GM19455 (cell line): ENCODE measurements around the gene RAP1A.
"Not testable (repeated sequence)": the region's sequence is repeated elsewhere in the genome, so short reads cannot be mapped to it uniquely, and the experiment has no call there.

ENCODE experiments used
- ATAC-seq: cut with Tn5 transposase; IDR thresholded peaks from one replicate; pipeline ENCODE4 v1.9.1; 2021; ENCODE audit not compliant: unreplicated experiment

The RAP1A gene

DNA sequence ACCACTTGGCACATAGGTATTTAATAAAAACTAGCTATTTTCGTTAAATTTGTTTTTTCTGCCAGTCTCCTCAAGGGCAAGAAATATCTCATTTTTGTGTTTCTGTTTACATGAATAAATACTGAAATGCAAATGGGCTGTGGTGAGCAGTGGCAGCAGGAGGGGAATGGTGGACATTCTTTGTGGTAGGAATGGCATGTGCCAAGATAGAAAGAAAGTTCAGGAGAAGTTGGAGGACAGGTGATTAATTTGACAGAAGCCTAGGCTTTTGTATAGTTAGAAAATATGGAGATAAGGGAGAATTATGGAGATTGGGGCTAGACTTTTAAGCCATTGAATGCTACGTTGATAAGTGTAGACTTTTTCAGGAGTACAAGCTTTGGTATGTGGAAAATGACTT is 8.6 kb downstream of the RAP1A start:
- no peak for ATAC-seq

DNA sequence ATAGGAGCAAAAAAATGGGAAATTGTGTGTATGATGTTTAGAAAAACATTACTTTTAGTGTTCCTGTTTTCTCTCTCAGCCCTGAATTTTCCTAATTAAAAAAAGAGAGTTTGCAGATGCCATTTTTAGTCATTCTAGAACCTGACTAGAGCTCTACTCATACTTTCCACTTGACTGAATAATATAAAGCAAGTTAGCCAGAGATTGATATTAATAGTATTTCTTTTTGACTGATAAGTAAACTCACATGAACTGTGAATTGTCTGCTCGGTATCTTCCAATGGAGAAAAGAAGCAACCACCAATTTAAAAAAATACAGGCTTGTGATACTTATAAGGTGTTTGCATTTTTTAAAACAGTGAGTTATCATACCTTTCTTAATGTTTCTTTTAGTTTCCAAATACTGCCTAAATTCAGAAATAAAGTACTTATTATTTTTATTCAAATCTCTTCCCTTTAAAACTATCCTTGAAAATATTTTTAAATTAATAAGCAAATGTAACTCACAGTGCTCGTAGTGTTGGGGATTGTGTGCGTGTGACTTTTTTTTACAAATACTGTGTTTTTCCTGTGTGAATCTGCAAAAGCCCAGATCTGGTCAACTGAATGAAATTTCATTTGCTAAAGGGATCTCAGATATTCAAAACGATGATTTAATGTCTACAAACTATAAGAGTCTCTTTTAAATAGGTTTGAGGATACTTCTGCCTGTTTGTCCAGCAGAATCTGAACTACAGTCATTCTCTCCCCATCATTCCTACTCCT is 9.8 kb downstream of the RAP1A start:
- no peak for ATAC-seq

DNA sequence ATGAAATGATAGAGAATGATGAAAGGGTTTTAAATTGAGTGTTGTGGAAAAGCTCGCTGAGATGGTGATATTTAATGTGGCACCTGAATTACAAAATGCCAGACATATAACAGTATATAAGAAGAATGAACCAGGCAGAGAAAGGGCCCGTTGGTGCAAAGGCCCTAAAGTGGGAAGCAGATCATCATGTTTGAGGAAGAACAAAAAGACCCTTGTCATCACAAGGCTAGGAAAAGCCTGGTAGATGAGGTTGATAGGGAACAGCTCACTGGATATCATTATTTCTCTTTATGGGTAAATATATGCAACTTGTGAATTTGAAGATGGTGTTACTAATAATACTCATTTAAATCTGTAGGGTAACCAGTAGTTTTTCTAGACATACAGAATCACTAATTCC is 11.0 kb downstream of the RAP1A start:
- no peak for ATAC-seq

DNA sequence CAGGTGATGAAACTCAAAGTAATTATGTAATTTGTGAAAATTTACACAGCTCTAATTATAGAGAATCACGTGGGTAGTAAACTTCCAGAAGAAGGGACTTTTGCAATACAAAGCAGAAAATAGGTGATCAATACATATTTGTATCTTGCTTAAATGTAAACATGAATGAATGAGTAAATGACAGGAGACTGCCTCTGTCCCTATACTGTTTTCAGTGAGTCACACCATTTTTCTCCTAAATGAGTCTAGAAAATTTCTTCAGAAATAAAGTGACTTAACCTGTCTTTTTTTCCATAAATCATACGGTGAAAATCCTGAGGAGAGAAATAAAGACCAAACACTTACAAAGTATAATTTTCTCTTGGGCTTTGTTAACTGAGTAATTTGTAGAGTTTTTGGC is 11.9 kb downstream of the RAP1A start:
- ATAC-seq, result no peak

DNA sequence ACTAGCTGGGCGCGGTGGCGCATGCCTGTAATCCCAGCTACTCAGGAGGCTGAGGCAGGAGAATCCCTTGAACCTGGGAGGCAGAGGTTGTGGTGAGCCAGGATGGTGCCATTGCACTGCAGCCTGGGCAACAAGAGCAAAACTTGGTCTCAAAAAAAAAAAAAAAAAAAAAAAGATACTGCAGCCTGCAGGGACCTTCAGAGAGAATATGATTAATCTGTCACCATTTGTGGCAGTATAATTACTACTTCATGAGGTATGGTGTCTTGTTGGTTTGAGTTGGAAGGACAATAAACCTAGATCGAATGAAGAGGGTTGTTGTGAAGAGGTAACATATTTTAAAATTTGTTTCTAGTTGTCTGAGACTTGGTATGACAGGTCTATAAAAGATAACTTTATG is 13.2 kb downstream of the RAP1A start:
- ATAC-seq, result not testable (repeated sequence)

DNA sequence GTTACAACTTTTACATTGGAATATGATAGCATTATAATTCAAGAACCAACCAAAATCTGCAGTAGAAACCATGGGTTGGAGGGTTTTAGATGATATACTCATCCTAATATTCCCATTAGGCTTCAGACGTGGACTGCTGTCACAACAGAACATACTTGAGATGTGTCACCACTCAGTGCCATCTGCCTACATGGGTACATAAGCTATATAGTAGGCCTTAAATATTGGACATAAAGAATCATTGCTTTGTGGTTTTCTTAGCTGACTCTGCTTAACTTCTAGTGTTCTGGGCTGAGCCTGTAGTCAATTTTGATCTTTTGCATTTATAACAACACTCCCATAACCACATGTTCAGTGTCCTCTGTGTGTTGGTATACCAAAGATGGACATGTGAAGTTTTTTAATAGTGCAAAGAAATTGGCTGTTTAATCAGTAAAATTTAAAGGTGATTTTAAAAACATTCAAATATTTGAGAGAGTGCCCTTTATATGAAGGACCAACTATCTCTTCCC is 14.2 kb downstream of the RAP1A start:
- no peak for ATAC-seq

DNA sequence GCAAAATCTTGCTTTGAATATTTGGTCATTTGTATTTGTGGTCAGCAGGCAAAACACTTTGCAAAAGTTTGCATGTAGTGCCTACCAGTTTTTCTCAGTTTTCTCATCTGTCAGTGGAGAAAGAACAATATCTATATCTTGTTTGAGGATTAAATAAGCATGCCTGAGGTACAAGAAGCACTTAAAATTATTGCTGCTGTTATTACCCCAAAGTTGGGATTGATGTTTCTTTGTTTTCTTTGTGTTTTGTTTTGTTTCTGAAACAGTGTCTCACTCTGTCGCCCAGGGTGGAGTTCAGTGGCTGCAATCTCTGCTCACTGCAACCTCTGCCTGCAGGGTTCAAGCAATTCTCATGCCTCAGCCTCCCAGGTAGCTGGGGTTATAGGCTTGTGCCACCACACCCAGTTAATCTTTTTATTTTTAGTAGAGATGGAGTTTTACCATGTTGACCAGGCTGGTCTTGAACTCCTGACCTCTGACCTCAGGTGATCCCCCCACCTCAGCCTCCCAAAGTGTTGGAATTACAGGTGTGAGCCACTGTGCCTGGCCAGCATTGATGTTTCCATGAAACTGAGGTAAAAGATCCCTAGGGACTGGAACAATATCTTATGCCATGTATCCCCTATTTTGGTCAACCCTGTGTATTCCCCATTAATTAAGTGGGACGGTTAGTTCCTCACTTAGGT is 15.9 kb downstream of the RAP1A start:
- no peak for ATAC-seq

DNA sequence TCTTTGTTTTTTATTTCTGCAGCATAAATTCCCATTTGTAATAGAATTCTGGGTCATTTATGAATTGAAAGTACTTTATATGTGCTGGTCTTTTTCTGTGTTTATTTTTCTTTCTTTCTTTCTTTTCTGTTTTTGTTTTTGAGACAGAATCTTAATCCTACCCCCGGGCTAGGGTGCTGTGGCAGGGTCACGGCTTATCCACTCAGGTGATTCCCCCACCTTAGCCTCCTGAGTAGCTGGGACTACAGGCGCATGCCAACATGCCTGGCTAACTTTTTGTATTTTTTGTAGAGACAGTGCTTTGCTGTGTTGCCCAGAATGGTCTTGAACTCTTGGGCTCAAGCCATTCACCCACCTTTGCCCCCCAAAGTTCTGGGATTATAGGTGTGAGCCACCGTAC is 18.7 kb downstream of the RAP1A start:
- no peak for ATAC-seq

DNA sequence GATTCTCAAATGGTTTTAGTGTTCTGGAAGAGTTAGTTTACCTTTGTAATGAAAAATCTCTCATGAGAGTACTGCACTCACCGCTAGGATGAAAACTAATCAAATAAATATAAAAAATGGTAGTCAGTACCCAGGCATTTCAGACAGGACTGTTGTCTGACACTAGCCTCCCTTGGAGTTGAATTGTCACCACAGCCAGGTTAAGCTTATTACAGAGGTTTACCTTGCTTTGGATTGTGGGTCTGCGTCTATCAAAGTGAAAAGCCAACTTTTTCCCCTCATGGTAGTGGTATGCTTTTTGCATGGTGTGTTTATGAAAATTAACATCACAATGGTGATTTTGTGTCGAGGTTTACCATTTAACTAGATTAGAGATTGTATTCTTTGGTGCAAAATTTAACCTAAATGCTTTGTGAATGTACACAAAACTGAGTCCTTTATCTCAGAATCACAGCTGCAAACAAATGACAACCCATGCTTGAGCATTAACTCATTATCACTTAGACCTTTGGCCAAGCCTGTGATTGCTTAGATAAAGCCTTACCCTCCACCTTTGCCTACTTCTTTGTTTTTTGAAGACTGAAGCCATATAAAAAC is 20.1 kb downstream of the RAP1A start:
- ATAC-seq, result no peak

DNA sequence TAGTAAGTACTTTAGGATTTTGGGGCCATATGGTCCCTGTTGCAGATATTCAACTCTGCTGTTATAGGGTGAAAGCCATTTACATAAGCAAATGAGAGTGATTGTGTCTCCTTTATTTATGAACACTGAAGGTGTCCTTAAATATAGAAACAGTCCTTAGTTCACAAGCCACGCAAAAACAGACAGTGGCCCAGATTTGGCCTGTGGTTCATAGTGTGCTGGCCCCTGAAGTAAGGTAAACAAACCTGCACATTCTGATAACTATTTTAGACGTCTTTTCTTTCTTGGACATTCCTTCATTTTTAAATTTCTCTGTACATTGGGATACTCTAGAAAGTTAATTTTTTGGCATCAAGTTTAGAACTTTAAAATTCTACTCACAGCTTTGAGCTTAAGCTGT is 23.5 kb downstream of the RAP1A start:
- ATAC-seq, result no peak

DNA sequence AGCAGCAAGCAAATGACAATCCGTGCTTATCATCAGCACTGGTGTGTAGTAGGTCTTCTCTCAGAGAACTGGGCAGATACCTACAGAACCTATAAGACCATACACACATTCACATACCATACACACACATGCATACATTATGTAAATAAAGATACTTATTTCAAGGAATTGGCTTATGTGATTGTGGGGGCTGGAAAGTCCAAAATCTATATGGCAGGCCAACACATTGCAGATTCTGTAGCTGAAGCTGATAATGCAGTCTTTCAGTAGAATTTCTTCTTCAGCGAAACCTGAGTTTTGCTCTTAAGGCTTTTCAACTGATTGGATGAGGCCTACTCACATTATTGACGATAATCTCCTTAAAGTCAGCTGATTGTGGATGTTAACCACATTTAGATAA is 24.1 kb downstream of the RAP1A start:
- ATAC-seq, result no peak

DNA sequence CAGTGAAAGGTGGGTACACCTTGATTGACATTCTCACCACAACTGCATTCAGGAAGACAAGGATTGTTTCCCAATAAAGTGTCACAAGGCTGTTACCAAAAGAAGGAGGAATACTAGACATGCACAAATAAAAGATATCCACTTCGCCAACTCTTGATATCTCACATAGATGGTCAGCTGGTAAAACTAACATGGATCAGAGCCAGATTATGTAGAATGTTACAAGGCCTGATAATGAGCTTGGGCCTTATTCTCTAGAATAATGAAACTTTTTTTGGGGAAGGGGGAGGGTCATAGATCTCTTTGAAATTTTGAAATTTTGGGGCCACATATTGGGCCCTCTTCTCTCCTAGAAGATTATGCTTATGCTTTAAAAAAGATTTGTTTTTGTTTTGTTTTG is 24.9 kb downstream of the RAP1A start:
- no peak for ATAC-seq

DNA sequence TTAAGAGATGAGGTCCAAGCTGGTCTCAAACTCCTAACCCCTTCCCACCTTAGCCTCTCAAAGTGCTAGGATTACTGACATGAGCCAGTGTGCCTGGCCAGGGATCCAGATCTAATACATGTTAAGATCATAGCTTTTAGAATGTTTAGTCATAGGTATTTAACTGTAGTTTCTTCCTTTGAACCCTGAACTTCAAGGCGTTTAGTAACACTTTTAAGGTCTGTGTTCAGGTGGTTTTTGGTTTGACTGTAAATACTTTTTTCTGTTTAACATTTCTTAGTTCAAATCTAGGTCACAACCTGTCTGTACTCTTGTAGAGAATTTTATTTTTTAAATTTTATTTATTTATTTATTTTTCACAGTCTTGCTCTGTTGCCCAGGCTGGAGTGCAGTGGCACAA is 28.1 kb downstream of the RAP1A start:
- ATAC-seq, result no peak

DNA sequence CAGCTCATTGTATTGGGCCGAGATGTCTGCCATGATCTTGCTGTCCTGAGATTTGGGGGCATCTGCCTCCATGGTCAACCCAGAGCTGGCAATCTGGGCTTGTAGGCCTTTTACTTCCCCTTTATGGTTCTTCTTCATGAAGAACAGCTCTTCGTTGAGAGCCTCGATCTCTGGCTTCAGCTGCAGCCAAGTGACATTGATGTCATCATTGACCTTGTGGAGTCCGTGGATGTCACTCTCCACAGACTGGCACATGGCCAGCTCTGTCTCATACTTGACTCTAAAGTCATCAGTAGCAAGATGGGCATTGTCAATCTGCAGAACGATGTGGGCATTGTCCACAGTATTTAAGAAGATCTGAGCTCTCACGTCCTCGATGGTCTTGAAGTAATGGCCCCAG is 29.2 kb downstream of the RAP1A start:
- ATAC-seq, result no peak

DNA sequence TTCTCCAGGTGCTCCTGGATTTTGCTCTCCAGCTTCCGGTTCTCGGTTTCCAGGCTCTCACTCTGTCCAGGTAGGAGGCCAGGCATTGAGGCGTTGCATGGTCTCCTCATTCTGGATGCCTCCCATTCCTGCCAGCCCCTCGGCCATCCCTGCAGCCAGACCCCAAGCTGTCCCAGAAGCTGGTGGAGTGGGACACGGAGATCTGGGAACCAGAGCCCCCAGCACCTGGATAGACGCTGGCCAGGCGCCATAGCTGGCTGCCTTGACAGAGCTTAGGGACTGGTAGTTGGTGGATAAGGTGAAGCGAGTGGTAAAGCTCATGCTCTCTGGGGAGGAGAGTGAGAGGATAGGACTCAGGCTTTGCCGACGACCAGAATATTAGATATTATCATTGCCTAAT is 29.6 kb downstream of the RAP1A start:
- ATAC-seq, result no peak

DNA sequence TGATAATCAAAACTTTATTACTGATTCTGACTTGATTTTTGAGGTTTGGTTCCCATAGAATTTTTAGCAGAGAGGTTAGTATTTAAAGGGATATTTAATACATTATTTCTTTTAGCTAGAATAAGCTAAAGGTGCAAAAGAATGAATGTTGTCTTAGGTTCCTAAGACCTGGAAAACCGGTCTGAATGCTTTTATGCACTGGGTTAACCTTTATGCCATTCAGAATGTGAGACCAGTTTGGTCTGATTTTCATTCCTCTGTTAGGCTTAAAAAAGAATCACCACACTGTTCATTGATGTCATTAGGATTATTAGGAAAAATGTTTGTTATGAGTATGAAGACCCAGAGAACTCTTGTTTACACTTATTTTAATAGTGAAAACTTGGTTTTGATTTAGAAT is 30.1 kb downstream of the RAP1A start:
- no peak for ATAC-seq

DNA sequence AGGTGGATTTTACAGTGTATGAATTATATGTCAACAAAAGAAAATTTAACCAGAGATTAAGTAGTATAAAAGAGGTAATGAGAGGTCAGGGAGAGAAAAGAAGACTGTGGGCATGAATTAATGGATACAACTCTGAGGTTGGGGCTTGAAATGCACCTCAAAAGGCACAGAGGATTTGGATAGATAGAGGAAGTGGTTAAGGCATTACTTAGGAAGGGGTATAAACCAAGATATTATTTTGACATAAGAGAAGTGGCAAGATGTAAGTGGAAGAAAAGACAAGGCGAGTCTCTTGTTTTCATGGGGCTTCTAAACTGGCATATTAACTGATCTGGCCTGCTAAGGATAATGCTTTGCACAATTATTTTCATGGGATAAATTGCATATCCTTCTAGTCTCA is 34.1 kb downstream of the RAP1A start:
- ATAC-seq, result no peak

DNA sequence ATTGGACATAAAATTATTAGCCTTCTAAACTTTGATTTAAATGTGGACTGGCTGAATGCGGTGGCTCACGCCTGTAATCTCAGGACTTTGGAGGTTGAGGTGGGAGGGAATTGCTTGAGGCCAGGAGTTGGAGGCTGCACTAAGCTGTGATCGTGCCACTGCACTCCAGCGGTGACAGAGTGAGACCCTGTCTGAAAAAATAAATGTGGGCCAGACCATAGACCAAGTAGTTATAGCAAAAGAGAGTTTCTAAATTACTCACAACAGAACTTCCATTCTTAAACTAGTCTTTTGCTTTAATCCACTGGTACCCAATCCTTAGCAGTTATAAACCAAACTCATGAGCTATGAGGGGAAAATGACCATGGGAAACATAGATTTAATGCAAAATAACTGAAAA is 35.2 kb downstream of the RAP1A start:
- no peak for ATAC-seq

DNA sequence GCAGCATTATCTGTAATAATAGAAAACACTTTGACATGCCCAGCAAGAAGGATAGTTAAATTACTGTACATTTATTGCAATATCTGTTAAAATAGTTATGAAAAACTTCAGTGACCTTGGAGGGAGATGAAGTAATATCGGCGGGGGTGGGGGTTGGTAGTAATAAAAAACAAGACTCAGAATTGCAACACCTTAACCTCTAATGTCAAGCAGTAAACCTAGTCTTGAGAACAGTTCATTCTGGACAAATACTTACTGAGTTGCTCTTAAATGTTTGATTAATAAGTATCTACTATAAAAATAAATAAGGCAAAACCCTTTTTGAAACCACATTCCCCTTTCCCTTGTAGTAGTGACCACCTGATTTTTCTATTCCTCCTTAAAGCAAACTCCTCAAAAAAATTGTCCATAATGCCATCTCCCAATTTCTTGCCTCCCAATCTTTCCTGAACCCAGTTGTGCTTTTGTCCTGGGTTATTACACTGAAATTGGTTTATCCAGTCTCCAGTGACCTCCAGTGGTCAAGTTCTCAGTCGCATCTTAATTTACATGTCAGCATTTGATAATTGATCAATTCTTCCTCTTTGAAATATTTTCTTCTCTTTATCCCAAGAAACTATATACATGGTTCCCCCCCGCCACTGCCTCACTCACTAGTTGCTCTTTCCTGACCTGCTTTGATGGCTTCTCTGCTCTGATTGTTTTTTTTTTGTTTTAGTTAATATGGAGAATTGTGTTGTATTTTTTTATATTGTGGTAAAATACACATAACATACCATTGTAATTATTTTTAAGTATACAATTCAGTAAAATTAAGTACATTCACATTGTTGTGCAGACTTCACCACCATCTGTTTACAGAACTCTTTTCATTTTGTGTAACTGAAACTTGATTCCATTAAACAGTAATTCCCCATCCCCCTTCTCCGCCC is 36.8 kb downstream of the RAP1A start:
- no peak for ATAC-seq

DNA sequence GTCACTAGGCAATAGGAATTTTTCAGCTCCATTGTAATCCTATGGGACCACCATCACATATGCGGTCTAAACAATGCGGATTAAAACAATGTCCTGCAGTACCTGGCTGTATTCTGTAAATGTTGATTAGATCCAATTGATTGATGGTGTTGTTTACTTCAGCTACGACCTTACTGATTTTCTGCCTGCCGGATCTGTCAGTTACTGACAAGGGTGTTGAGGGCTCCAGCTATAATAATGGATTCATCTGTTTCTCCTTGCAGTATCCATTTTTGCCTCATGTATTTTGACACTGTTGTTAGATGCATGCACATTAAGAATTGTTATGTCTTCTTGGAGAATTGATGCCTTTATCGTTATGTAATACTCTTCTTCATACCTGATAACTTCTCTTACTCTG is 39.0 kb downstream of the RAP1A start:
- ATAC-seq, result no peak
